ENCODE data around the gene RELN.

DNA sequence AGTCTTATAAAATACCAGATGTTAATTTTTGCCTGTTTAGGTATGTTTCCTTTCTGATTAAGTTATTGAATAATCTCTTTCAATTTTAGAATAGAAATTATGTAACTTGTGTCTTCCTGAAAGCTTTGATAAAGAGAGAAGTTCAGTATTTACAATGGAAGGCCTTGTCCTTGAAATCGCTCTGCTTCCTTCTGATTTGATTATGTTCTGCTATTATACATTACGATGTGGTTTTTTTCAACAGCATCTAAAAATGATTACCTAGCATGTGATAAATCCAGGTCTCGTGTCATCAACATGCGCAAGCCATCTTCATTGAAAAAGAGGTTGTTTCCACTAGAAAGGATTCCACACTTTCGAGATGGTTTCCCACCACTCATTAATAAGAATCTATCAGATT, 447.0 kb downstream of the RELN start:
- TF ChIP-seq CTCF (IDR thresholded peaks at IDR 0.05) (no peak), ZFX (IDR thresholded peaks at IDR 0.05; ENCODE audit: borderline replicate concordance) (no peak)

All from 22Rv1 (cell line).